GM10266 (cell line): ENCODE data around the gene HBE1.
"Not testable (repeated sequence)": the region's sequence is repeated elsewhere in the genome, so short reads cannot be mapped to it uniquely, and the experiment has no call there.

ENCODE experiments used
- DNase-seq: peaks from one replicate; pipeline ENCODE4 v3.0.0; 2012; ENCODE audit errors: extremely low spot score
- TF ChIP-seq, protein P1 (sequence below): IDR thresholded peaks from 2 replicates; pipeline ENCODE4 v1.5.1; 2012; ENCODE audit warnings: mild to moderate bottlenecking, low read depth; ENCODE audit not compliant: control insufficient read depth, insufficient read depth; ENCODE audit errors: missing control alignments

Gene HBE1

GRCh38 chr11:5265832-5266231 is 3.9 kb downstream of the HBE1 start:
- TF ChIP-seq, protein P1, sequence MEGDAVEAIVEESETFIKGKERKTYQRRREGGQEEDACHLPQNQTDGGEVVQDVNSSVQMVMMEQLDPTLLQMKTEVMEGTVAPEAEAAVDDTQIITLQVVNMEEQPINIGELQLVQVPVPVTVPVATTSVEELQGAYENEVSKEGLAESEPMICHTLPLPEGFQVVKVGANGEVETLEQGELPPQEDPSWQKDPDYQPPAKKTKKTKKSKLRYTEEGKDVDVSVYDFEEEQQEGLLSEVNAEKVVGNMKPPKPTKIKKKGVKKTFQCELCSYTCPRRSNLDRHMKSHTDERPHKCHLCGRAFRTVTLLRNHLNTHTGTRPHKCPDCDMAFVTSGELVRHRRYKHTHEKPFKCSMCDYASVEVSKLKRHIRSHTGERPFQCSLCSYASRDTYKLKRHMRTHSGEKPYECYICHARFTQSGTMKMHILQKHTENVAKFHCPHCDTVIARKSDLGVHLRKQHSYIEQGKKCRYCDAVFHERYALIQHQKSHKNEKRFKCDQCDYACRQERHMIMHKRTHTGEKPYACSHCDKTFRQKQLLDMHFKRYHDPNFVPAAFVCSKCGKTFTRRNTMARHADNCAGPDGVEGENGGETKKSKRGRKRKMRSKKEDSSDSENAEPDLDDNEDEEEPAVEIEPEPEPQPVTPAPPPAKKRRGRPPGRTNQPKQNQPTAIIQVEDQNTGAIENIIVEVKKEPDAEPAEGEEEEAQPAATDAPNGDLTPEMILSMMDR: no peak
- no peak for DNase-seq

DNA sequence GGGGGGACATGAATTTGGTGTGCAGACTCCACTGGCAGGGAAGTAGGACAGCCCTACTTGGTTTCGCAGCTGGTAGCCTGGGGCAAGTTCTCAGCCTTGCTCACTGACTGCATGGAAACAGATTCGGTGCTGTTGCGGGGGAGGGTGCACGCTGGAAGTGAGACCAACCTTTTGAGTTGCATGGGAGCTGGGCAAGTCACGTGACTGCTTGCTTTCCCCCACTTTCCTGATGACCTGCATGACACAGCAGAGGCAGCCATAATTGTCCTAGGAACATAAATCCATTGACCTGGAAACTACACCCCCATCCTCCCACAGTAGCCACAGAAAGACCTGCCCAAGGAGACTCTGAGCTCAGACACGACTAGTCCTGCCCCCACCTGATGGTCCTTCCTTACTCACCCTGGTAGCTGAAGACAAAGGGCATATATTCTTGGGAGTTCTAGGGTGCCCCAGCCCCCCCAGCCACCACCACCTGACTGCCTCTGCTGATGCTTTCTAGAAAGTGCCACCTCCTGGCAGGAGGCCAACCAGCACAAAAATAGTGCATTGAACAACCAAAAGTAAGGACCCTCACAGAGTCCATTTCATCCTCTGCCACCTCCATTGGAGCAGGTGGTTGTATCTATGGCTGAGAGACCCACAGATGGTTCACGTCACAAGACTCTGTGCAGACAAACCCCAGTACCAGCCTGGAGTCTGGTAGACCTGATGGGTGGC is 11.0 kb downstream of the HBE1 start:
- TF ChIP-seq, protein P1: no peak
- no peak for DNase-seq

DNA sequence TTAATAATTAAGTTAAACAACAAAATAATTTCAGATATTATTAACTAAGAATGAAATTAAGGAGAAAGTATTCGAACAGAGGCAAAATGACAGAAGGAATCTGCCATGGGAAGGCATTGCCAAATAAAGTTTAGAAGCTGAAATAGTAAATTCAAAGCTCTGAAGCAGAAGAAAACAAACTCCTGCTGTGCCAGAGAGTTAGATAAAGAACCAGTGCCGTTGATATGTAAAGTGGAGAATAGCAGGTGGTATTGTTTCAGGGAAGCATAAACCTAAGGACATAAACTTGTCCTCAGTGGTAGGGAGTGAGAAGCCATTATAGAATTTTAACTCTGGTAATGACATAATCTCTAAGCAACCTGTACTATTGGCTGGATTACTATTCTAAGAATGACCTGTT is 12.4 kb downstream of the HBE1 start:
- DNase-seq: no peak
- TF ChIP-seq, protein P1: no peak

DNA sequence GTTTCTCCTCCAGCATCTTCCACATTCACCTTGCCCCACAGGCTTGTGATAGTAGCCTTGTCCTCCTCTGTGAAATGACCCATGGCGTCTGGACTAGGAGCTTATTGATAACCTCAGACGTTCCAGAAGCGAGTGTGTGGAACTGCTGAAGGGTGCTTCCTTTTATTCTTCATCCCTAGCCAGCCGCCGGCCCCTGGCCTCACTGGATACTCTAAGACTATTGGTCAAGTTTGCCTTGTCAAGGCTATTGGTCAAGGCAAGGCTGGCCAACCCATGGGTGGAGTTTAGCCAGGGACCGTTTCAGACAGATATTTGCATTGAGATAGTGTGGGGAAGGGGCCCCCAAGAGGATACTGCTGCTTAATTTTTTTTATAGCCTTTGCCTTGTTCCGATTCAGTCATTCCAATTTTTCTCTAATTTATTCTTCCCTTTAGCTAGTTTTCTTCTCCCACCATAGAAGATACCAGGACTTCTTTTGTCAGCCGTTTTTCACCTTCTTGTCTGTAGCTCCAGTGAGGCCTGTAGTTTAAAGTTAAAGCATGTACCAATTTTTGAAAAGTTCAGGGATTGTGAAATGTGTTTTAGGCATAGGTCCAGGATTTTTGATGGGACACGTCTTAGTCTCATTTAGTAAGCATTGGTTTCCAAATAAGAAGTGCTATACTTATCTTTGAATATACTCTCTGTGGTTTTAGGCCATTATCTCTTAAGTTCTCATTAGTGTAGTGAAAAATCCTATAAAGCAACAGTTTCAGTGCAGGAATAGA is 14.9 kb downstream of the HBE1 start, which contains the start of gene HBG2:
Gene HBG2, minus strand, starts transcription at position 136 of the 768 bp plus-strand sequence. Its CDS starts 53 bp downstream, at position 83.
- not testable (repeated sequence) for DNase-seq

DNA sequence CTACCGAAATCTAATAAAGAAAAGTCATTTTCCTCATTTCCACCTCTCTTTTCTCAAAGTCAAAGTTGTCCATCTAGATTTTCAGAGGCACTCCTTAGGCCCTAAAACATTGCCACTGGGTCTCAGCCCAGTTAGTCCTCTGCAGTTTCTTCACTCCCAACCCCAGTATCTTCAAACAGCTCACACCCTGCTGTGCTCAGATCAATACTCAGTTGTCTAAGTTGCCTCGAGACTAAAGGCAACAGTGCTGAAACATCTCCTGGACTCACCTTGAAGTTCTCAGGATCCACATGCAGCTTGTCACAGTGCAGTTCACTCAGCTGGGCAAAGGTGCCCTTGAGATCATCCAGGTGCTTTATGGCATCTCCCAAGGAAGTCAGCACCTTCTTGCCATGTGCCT is 15.7 kb downstream of the HBE1 start:
- DNase-seq: not testable (repeated sequence)

GRCh38 chr11:5253440-5253839 is 16.3 kb downstream of the HBE1 start:
- not testable (repeated sequence) for DNase-seq

DNA sequence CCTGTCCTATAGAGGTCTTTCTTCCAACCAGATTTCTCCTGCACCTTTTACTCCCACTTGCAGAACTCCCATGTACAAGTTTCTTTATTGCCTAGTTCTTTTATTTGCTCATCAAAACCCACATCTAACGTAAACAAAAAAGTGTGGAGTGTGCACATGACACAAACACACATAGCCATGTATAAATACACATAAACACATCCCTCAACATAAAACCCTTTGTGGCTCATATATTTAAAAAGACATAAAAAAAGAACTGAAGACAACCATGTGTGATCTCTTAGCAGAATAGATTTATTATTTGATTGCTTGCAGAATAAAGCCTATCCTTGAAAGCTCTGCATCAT is 16.9 kb downstream of the HBE1 start:
- no peak for DNase-seq
- TF ChIP-seq, protein P1: no peak

- DNase-seq: no peak
- TF ChIP-seq, protein P1: no peak
Measured at GRCh38 chr11:5252192-5252918, 17.4 kb downstream of the HBE1 start.
